A549 (cell line): ENCODE results near the gene ITGA2. TPM values are rescaled to one million over a fixed set of nuclear protein-coding genes. Genes with fewer than 3 reads are reported as not detected.

Experiments used
- ATAC-seq, 2 experiments: fragments of 200-7000 bp in 1 of 2; fragments of >200 bp in 1 of 2; cut with Nextera tagmentation in 1 of 2; cut with Tn5 transposase in 1 of 2; 3 replicates each; pipeline versions ENCODE4 v1.8.0 to v1.9.1; 2018 to 2020; ENCODE audit warnings: mild to moderate bottlenecking in 1 of 2, moderate library complexity in 1 of 2
- CTCF ChIA-PET: fragments of 300-600 bp; sonication (Branson Sonifier 250); formaldehyde crosslinking; extraction: SDS; loops from one replicate; lab custom pipeline; 2021; ENCODE audit warnings: antibody characterized with exemption, inconsistent platforms; lab: Yijun Ruan, JAX
- POLR2A ChIA-PET: fragments of 350-600 bp; formaldehyde crosslinking; extraction: SDS; loops from one replicate; lab custom pipeline; 2021; ENCODE audit warnings: antibody characterized with exemption, inconsistent platforms; lab: Yijun Ruan, JAX
- DNase-seq, 2 experiments: peaks; one replicate each; pipeline versions ENCODE4 v3.0.0 to v3.0.0-alpha.2; 2011 to 2016; ENCODE audit warnings: low read depth in 1 of 2, low spot score in 1 of 2
- FAIRE-seq: peaks from 2 replicates; lab custom pipeline; 2011; peaks lifted over from hg19 to GRCh38; lab: Jason Lieb, UNC
- H3K27ac ChIP-seq, 2 experiments: fragments of >200 bp; sonication (Bioruptor Twin); formaldehyde crosslinking; 3 replicates each; pipeline ENCODE4 v1.5.1; 2016 to 2017
- H3K4me1 ChIP-seq: fragments of >200 bp; sonication (Bioruptor Twin); formaldehyde crosslinking; 3 replicates; pipeline ENCODE4 v1.6.1; 2016
- H3K4me2 ChIP-seq: fragments of >200 bp; sonication (Bioruptor Twin); formaldehyde crosslinking; 3 replicates; pipeline ENCODE4 v1.6.1; 2016
- H3K4me3 ChIP-seq: fragments of >200 bp; sonication (Bioruptor Twin); formaldehyde crosslinking; 3 replicates; pipeline ENCODE4 v1.5.1; 2016
- H3K9me3 ChIP-seq: fragments of >200 bp; sonication (Bioruptor Twin); formaldehyde crosslinking; 3 replicates; pipeline ENCODE4 v1.6.1; 2016
- ATOH8 ChIP-seq: fragments of 250-450 bp; sonication (Bioruptor Pico); IDR thresholded peaks from 2 replicates; pipeline ENCODE4 v1.5.0; 2020; ENCODE audit warnings: low read depth, mild to moderate bottlenecking, moderate library complexity
- BCL3 ChIP-seq: fragments of >200 bp; sonication (Bioruptor Twin); formaldehyde crosslinking; IDR thresholded peaks from 3 replicates; pipeline ENCODE4 v1.6.1; 2016
- CBX2 ChIP-seq: fragments of 200-600 bp; sonication (generic); IDR thresholded peaks from 2 replicates; pipeline ENCODE4 v1.6.1; 2016; ENCODE audit warnings: low read depth, mild to moderate bottlenecking, borderline replicate concordance
- CHD4 ChIP-seq: fragments of 200-600 bp; sonication (generic); IDR thresholded peaks from 2 replicates; pipeline ENCODE4 v1.6.1; 2016; ENCODE audit warnings: antibody characterized with exemption, mild to moderate bottlenecking, borderline replicate concordance
- EHF ChIP-seq: fragments of 250-450 bp; sonication (Bioruptor Pico); IDR thresholded peaks from 2 replicates; pipeline ENCODE4 v1.5.0; 2020; ENCODE audit warnings: mild to moderate bottlenecking
- FOSB ChIP-seq: fragments of 250-450 bp; sonication (Bioruptor Pico); IDR thresholded peaks from 2 replicates; pipeline ENCODE4 v1.5.0; 2020; ENCODE audit warnings: mild to moderate bottlenecking, moderate library complexity
- HEYL ChIP-seq: fragments of 250-450 bp; sonication (Bioruptor Pico); IDR thresholded peaks from 2 replicates; pipeline ENCODE4 v1.8.0; 2021; ENCODE audit warnings: mild to moderate bottlenecking, moderate library complexity
- HMGXB4 ChIP-seq: fragments of 250-450 bp; sonication (Bioruptor Pico); IDR thresholded peaks from 2 replicates; pipeline ENCODE4 v1.5.0; 2021; ENCODE audit warnings: mild to moderate bottlenecking, moderate library complexity, borderline replicate concordance
- KDM1A ChIP-seq: fragments of 200-600 bp; sonication (generic); IDR thresholded peaks from 2 replicates; pipeline ENCODE4 v1.6.1; 2016; ENCODE audit warnings: low read depth, mild to moderate bottlenecking
- KDM5A ChIP-seq: fragments of 200-600 bp; sonication (generic); IDR thresholded peaks from 2 replicates; pipeline ENCODE4 v1.6.1; 2016; ENCODE audit warnings: antibody characterized with exemption, mild to moderate bottlenecking
- MYC ChIP-seq: IDR thresholded peaks from 2 replicates; pipeline ENCODE4 v1.6.1; 2012; ENCODE audit warnings: mild to moderate bottlenecking, inconsistent platforms, low read length, improper control_type of control experiment, borderline replicate concordance
- NFE2L2 ChIP-seq: fragments of 150-350 bp; conservative IDR thresholded peaks from 2 replicates; pipeline ENCODE4 v1.6.1; 2014; ENCODE audit warnings: low read length
- PHF8 ChIP-seq: fragments of 200-600 bp; sonication (generic); IDR thresholded peaks from 2 replicates; pipeline ENCODE4 v1.6.1; 2016; ENCODE audit warnings: low read depth, mild to moderate bottlenecking, antibody characterized with exemption, moderate library complexity, borderline replicate concordance
- POLR2AphosphoS2 ChIP-seq: conservative IDR thresholded peaks from 2 replicates; pipeline ENCODE4 v1.6.1; 2012; ENCODE audit warnings: low read length, improper control_type of control experiment, inconsistent platforms
- RAD21 ChIP-seq, 2 experiments: fragments of >200 bp in 1 of 2; sonication (Bioruptor Twin) in 1 of 2; formaldehyde crosslinking in 1 of 2; IDR thresholded peaks in 1 of 2; conservative IDR thresholded peaks in 1 of 2; 2 replicates in 1 of 2; 3 replicates in 1 of 2; pipeline ENCODE4 v1.6.1; 2012 to 2018; ENCODE audit warnings: inconsistent platforms in 1 of 2
- RNF2 ChIP-seq: fragments of 200-600 bp; sonication (generic); IDR thresholded peaks from 2 replicates; pipeline ENCODE4 v1.6.1; 2016; ENCODE audit warnings: low read depth, mild to moderate bottlenecking, antibody characterized with exemption, moderate library complexity, borderline replicate concordance
- SREBF2 ChIP-seq: fragments of 450-650 bp; IDR thresholded peaks from 2 replicates; pipeline ENCODE4 v1.6.1; 2014; ENCODE audit warnings: mild to moderate bottlenecking, moderate library complexity
- TFCP2L1 ChIP-seq: fragments of 250-450 bp; sonication (Bioruptor Pico); IDR thresholded peaks from 2 replicates; pipeline ENCODE4 v1.5.0; 2021; ENCODE audit warnings: mild to moderate bottlenecking
- ZFP36 ChIP-seq: fragments of 450-650 bp; IDR thresholded peaks from 2 replicates; pipeline ENCODE4 v1.6.1; 2014; ENCODE audit warnings: borderline replicate concordance; ENCODE audit not compliant: partially characterized antibody
- ZNF302 ChIP-seq: fragments of 250-450 bp; sonication (Bioruptor Pico); IDR thresholded peaks from 2 replicates; pipeline ENCODE4 v1.9.0; 2021; ENCODE audit warnings: inconsistent platforms, mild to moderate bottlenecking, moderate library complexity
- ZSCAN20 ChIP-seq: fragments of 250-450 bp; sonication (Bioruptor Pico); IDR thresholded peaks from 2 replicates; pipeline ENCODE4 v1.8.0; 2022; ENCODE audit warnings: mild to moderate bottlenecking, moderate library complexity
- WGBS: methylation state at CpG from one replicate; pipeline ENCODE4 v1.1.6; 2017; ENCODE audit errors: missing lambda C conversion rate; 5-methylcytosine and 5-hydroxymethylcytosine counted together
- polyA plus RNA-seq, 4 experiments: library from polyadenylated mRNA; depleted of rRNA in 3 of 4; stranded (reverse); fragments of >200 nt; fragmentation: RNase III in 1 of 4; extraction: RNeasy Plus Mini Kit Qiagen cat#74134 plus additional on column Dnase treatment in 1 of 4; gene quantifications; 2 replicates in 3 of 4; 3 replicates in 1 of 4; pipeline ENCODE4 v1.2.3, GENCODE V29; 2011 to 2017
- TF ChIP-seq, protein P1 (sequence below): fragments of 150-350 bp; IDR thresholded peaks from 2 replicates; pipeline ENCODE4 v1.6.1; 2014; ENCODE audit warnings: low read depth, mild to moderate bottlenecking, low read length

ITGA2 gene
- polyA plus RNA-seq, 2 of the 4 experiments (the other 2 are of a cell fraction): 8.5 to 28.0 TPM

DNA sequence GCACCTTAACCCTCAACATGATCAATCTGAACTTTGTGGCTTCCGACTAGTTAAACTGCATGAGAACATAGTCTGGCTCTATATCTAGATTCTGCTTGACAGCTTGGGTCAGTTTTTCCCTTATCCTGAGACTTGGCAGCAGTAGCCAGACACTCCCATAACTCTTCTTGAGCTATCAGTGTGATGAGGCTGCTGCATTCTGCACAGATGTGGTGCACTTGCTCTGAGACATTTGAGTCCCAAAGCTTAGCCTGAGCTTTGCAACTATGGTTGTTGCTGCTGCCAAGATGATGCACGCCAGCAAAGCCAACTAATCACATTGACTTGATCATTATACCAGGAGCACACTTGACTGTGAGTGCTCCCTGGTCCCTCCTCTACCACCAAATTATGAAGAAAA is 84.2 kb downstream of the ITGA2 start:
- Histone ChIP-seq H3K27ac (no peak overlapping the region), H3K4me2 (no peak overlapping the region), H3K4me3 (no peak overlapping the region), H3K4me1 (no peaks in the 10 kb centered on the region), H3K9me3 (no peaks in the 10 kb centered on the region)
- FAIRE-seq: no peak
- ChIA-PET CTCF (interaction anchor here (0.9 to 2.0 kb wide), 2 partner anchors 16 to 125 kb away, joined by 3 to 14 read pairs; no protein-coding TSS in a partner anchor), POLR2A (no interaction called here)
- no peak for TF ChIP-seq SREBF2
- TF ChIP-seq CBX2: no peak
- no peak for TF ChIP-seq ATOH8 (CRISPR knock-in tag)
- TF ChIP-seq MYC: no peak
- TF ChIP-seq ZSCAN20 (CRISPR knock-in tag): no peak
- TF ChIP-seq CHD4: no peak
- TF ChIP-seq ZFP36: no peak
- DNase-seq: no peak
- ATAC-seq: no peak
- WGBS: 76% methylated on average over 2 of the region's 2 CpGs

- no peak overlapping the region for H3K27ac ChIP-seq
- POLR2A ChIA-PET: no interaction called here
- ATAC-seq (no peak), DNase-seq (no peak), FAIRE-seq (no peak)
- H3K4me3 ChIP-seq: no peak overlapping the region
- TF ChIP-seq POLR2AphosphoS2 (no peak), EHF (CRISPR knock-in tag) (no peak), HMGXB4 (no peak), HEYL (CRISPR knock-in tag) (no peak), MYC (no peak), KDM1A (no peak), BCL3 (no peak), NFE2L2 (no peak), FOSB (CRISPR knock-in tag) (no peak), TFCP2L1 (CRISPR knock-in tag) (no peak), KDM5A (no peak), ZSCAN20 (CRISPR knock-in tag) (no peak), ATOH8 (CRISPR knock-in tag) (no peak), PHF8 (no peak), RAD21 (conservative IDR thresholded peaks at IDR 0.05 in 1 of 2, IDR thresholded peaks at IDR 0.05 in 1 of 2) (no peak), ZNF302 (CRISPR knock-in tag) (no peak), CHD4 (no peak), RNF2 (no peak)
- TF ChIP-seq, protein P1, sequence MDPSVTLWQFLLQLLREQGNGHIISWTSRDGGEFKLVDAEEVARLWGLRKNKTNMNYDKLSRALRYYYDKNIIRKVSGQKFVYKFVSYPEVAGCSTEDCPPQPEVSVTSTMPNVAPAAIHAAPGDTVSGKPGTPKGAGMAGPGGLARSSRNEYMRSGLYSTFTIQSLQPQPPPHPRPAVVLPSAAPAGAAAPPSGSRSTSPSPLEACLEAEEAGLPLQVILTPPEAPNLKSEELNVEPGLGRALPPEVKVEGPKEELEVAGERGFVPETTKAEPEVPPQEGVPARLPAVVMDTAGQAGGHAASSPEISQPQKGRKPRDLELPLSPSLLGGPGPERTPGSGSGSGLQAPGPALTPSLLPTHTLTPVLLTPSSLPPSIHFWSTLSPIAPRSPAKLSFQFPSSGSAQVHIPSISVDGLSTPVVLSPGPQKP: no peak
- CTCF ChIA-PET: no interaction called here
- no peak overlapping the region for H3K4me2 ChIP-seq
- WGBS: 86% methylated on average over 2 of the region's 2 CpGs
- H3K4me1 ChIP-seq: no peaks in the 10 kb centered on the region
- no peaks in the 10 kb centered on the region for H3K9me3 ChIP-seq
Observed at GRCh38 chr5:53076014-53076583, 86.9 kb downstream of the ITGA2 start.
